SH-SY5Y (cell line): ENCODE results near the gene BOD1L1.

Experiments used
- GATA2 ChIP-seq: IDR thresholded peaks from 2 replicates; pipeline ENCODE4 v1.6.1; 2011; ENCODE audit warnings: mild to moderate bottlenecking, low read depth, low read length
- GATA3 ChIP-seq: IDR thresholded peaks from 2 replicates; pipeline ENCODE4 v1.6.1; 2011; ENCODE audit warnings: low read depth, mild to moderate bottlenecking, low read length, moderate library complexity

GRCh38 chr4:13546941-13547484, 80.5 kb downstream of the BOD1L1 start:
- TF ChIP-seq GATA2 (no peak), GATA3 (no peak)
